Smooth muscle cell (in vitro differentiated cells): Measurements from ENCODE around the gene REG1B. TPM values are rescaled to one million over a fixed set of nuclear protein-coding genes. Genes with fewer than 3 reads are reported as not detected.

Experiments used
- DNase-seq: peaks from one replicate; lab custom pipeline; 2025; ENCODE audit not compliant: unreplicated experiment; lab: John Stamatoyannopoulos, UW
- H2AFZ ChIP-seq: fragments of 200-600 bp; sonication (generic); 2 replicates; pipeline ENCODE4 v1.6.0; 2016; ENCODE audit warnings: antibody characterized with exemption, low read depth, mild to moderate bottlenecking
- H3F3A ChIP-seq: fragments of 200-600 bp; sonication (generic); 2 replicates; pipeline ENCODE4 v1.6.0; 2017; ENCODE audit warnings: antibody characterized with exemption, low read depth
- H3K27ac ChIP-seq: fragments of 200-600 bp; sonication (generic); 2 replicates; pipeline ENCODE4 v1.5.1; 2016; ENCODE audit warnings: low read depth, mild to moderate bottlenecking
- H3K27me3 ChIP-seq: fragments of 200-600 bp; sonication (generic); 2 replicates; pipeline ENCODE4 v1.6.1; 2016; ENCODE audit warnings: low read depth, mild to moderate bottlenecking
- H3K36me3 ChIP-seq: fragments of 200-600 bp; sonication (generic); 2 replicates; pipeline ENCODE4 v1.5.1; 2016; ENCODE audit warnings: low read depth
- H3K4me1 ChIP-seq: fragments of 200-600 bp; sonication (generic); 2 replicates; pipeline ENCODE4 v1.5.1; 2016; ENCODE audit warnings: low read depth
- H3K4me2 ChIP-seq: fragments of 200-600 bp; sonication (generic); 2 replicates; pipeline ENCODE4 v1.6.0; 2016; ENCODE audit warnings: mild to moderate bottlenecking
- H3K4me3 ChIP-seq: fragments of 200-600 bp; sonication (generic); 2 replicates; pipeline ENCODE4 v1.5.1; 2016; ENCODE audit warnings: mild to moderate bottlenecking
- H3K79me2 ChIP-seq: fragments of 200-600 bp; sonication (generic); 2 replicates; pipeline ENCODE4 v1.6.0; 2016; ENCODE audit warnings: low read depth, mild to moderate bottlenecking
- H3K9ac ChIP-seq: fragments of 200-600 bp; sonication (generic); 2 replicates; pipeline ENCODE4 v1.6.0; 2016; ENCODE audit warnings: low read depth
- H3K9me3 ChIP-seq: fragments of 200-600 bp; sonication (generic); replicated peaks from 2 replicates; pipeline ENCODE4 v1.5.1; 2016; ENCODE audit warnings: low read depth
- H4K20me1 ChIP-seq: fragments of 200-600 bp; sonication (generic); 2 replicates; pipeline ENCODE4 v1.6.0; 2016; ENCODE audit warnings: low read depth
- CTCF ChIP-seq: fragments of 200-600 bp; sonication (generic); IDR thresholded peaks from 2 replicates; pipeline ENCODE4 v1.5.1; 2017; ENCODE audit warnings: borderline replicate concordance, mild to moderate bottlenecking, antibody characterized with exemption; ENCODE audit not compliant: insufficient read depth, poor library complexity, severe bottlenecking
- WGBS: methylation state at CpG from one replicate; pipeline ENCODE4 v1.1.7; 2016; ENCODE audit warnings: low lambda C conversion rate; 5-methylcytosine and 5-hydroxymethylcytosine counted together
- polyA plus RNA-seq: library from polyadenylated mRNA; unstranded; fragments of >200 nt; fragmentation: Nextera tagmentation; extraction: Ambion mirVana; gene quantifications from 2 replicates; pipeline ENCODE4 v1.2.1, GENCODE V29; 2016
- total RNA-seq: library from RNA; depleted of rRNA; stranded (reverse); fragments of >200 nt; gene quantifications from 2 replicates; pipeline ENCODE4 v1.2.3, GENCODE V29; 2014

REG1B gene
- total RNA-seq (not detected in 2 replicates), polyA plus RNA-seq (not detected in 2 replicates)

DNA sequence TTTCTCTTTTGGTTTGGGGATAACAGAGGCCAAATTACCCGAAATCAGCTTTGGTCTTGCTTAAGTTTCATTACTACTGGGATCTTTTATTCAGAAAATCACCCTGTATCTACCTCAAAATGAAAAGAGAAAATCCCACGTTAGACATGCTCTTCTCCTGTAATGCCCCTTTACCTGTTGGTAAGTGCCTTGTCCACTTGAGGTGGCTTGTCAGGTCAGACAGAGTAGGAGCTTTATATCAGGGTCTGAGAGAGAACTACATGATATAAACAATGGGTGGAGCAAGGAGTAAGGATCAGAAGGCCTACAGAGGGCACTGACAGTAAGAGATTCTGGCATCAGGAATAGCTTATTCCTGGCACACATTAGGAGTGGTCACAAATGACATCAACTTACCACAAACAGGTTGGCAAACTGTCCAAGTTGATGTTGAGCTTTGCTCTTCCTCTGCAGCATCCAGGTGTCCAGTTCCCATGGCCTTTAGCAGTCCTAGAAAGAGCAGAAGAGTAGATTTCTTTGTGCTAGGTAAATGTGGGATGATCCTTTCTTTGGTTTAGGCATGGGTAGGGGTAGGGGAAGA lies at the start of gene REG1B:
Gene REG1B, minus strand, starts transcription at position 209 of the 580 bp plus-strand sequence. CDS start 381 bp downstream, outside the sequence.
- Histone ChIP-seq H3K27ac (no peak within 1 kb of the TSS), H3K36me3 (no peaks in the 10 kb centered on the region), H3K4me1 (no peaks in the 10 kb centered on the region), H3K27me3 (no peaks in the 10 kb centered on the region), H4K20me1 (no peaks in the 10 kb centered on the region), H3K9ac (no peak within 1 kb of the TSS), H3K9me3 (no peaks in the 10 kb centered on the region), H3K4me2 (no peak within 1 kb of the TSS), H2AFZ (no peak within 1 kb of the TSS), H3K4me3 (no peak within 1 kb of the TSS), H3K79me2 (no peaks in the 10 kb centered on the region), H3F3A (no peaks in the 10 kb centered on the region)
- no peak for DNase-seq
- WGBS, result 80% methylated on average over 2 of the region's 2 CpGs
- TF ChIP-seq CTCF, result no peak

DNA sequence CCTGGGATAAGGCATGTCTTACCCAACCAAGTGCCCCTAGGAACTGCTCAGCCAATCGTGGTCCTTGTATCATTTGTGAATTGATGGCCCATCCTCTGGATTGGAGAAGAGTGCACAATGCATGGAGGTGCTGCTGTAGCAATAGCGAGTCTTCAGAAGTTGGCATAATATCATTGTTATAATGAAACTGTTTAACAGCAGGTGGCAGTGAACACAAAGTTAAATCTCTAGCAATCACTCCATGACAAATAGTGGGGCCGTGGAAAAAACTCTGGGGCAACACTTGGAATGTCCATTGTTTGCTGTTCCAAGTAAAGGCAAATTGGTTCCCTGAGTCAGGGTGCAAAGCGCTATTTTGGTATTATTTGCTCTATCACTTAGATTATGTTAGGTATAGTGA lies 43.9 kb upstream of the REG1B start:
- no peaks in the 10 kb centered on the region for H3K27me3 ChIP-seq

GRCh38 chr2:79129804-79130203 lies 42.0 kb upstream of the REG1B start:
- no peak for TF ChIP-seq CTCF
- Histone ChIP-seq H4K20me1 (no peaks in the 10 kb centered on the region), H3K4me2 (no peak overlapping the region), H3K9ac (no peak overlapping the region), H3K4me3 (no peak overlapping the region), H3K27me3 (no peaks in the 10 kb centered on the region), H3K36me3 (no peaks in the 10 kb centered on the region), H3K4me1 (no peaks in the 10 kb centered on the region), H3F3A (no peaks in the 10 kb centered on the region), H3K9me3 (no peaks in the 10 kb centered on the region), H3K27ac (no peak overlapping the region), H3K79me2 (no peaks in the 10 kb centered on the region), H2AFZ (no peak overlapping the region)
- DNase-seq, result no peak

More for the DNA sequence above, 43.9 kb upstream of the REG1B start:
- Histone ChIP-seq H3K9me3 (no peaks in the 10 kb centered on the region), H3K4me2 (no peak overlapping the region), H3K4me3 (no peak overlapping the region), H3K4me1 (no peaks in the 10 kb centered on the region), H3K9ac (no peak overlapping the region), H3K36me3 (no peaks in the 10 kb centered on the region), H3F3A (no peaks in the 10 kb centered on the region), H3K79me2 (no peaks in the 10 kb centered on the region), H3K27ac (no peak overlapping the region), H2AFZ (no peak overlapping the region), H4K20me1 (no peaks in the 10 kb centered on the region)
- TF ChIP-seq CTCF, result no peak
- 86% methylated on average over 4 of the region's 4 CpGs for WGBS
- DNase-seq, result no peak

GRCh38 chr2:79129260-79129659 lies 41.5 kb upstream of the REG1B start:
- Histone ChIP-seq H3F3A (no peaks in the 10 kb centered on the region), H3K9ac (no peak overlapping the region), H3K27ac (no peak overlapping the region), H3K4me2 (no peak overlapping the region), H3K4me3 (no peak overlapping the region), H4K20me1 (no peaks in the 10 kb centered on the region), H3K79me2 (no peaks in the 10 kb centered on the region), H2AFZ (no peak overlapping the region), H3K27me3 (no peaks in the 10 kb centered on the region), H3K36me3 (no peaks in the 10 kb centered on the region), H3K4me1 (no peaks in the 10 kb centered on the region), H3K9me3 (no peaks in the 10 kb centered on the region)
- no peak for TF ChIP-seq CTCF
- no peak for DNase-seq
- WGBS, result 89% methylated on average over 6 of the region's 6 CpGs
